ENCODE data around the gene APBA1. TPM values are rescaled to one million over a fixed set of nuclear protein-coding genes. Genes with fewer than 3 reads are reported as not detected.
"Not testable (repeated sequence)": the region's sequence is repeated elsewhere in the genome, so short reads cannot be mapped to it uniquely, and the experiment has no call there.

Gene APBA1
- total RNA-seq, 1 donor from 2014 or later = 7.1 TPM

- no peak for DNase-seq (ENCODE audit: low read depth in 2 of 2)
These were observed 260.0 kb downstream of the APBA1 start for GRCh38 chr9:69411931-69412740.

GRCh38 chr9:69411246-69411645 lies 260.9 kb downstream of the APBA1 start:
- DNase-seq (ENCODE audit: low read depth in 2 of 2) = no peak

GRCh38 chr9:69409936-69410335 lies 262.2 kb downstream of the APBA1 start:
- DNase-seq (ENCODE audit: low read depth in 2 of 2) = not testable (repeated sequence)

- no peak for DNase-seq (ENCODE audit: low read depth in 2 of 2)
These were observed 271.7 kb downstream of the APBA1 start for GRCh38 chr9:69400470-69400869.

GRCh38 chr9:69397384-69398214 lies 274.6 kb downstream of the APBA1 start:
- DNase-seq (ENCODE audit: low read depth in 2 of 2) = peak in 1 of 2 donors; percentile 32

- no peak for DNase-seq (ENCODE audit: low read depth in 2 of 2)
These were observed 275.4 kb downstream of the APBA1 start for GRCh38 chr9:69396759-69397158.

- no peak for DNase-seq (ENCODE audit: low read depth in 2 of 2)
These were observed 276.5 kb downstream of the APBA1 start for GRCh38 chr9:69395718-69396117.

GRCh38 chr9:69393425-69393824 lies 278.7 kb downstream of the APBA1 start:
- DNase-seq (ENCODE audit: low read depth in 2 of 2) = no peak

- DNase-seq (ENCODE audit: low read depth in 2 of 2) = no peak
These were observed 279.3 kb downstream of the APBA1 start for GRCh38 chr9:69392826-69393225.

- DNase-seq (ENCODE audit: low read depth in 2 of 2) = peak in 1 of 2 donors; percentile 70
These were observed 280.2 kb downstream of the APBA1 start for GRCh38 chr9:69391946-69392345.

GRCh38 chr9:69391487-69391886 lies 280.7 kb downstream of the APBA1 start:
- no peak for DNase-seq (ENCODE audit: low read depth in 2 of 2)

- no peak for DNase-seq (ENCODE audit: low read depth in 2 of 2)
These were observed 282.7 kb downstream of the APBA1 start for GRCh38 chr9:69389437-69389995.

GRCh38 chr9:69388596-69388995 lies 283.6 kb downstream of the APBA1 start:
- DNase-seq (ENCODE audit: low read depth in 2 of 2) = peak in 1 of 2 donors; percentile 80

- DNase-seq (ENCODE audit: low read depth in 2 of 2) = no peak
These were observed 285.5 kb downstream of the APBA1 start for GRCh38 chr9:69386651-69387050.

- peak; percentile 95 to 96 for DNase-seq (ENCODE audit: low read depth in 2 of 2)
These were observed 286.6 kb downstream of the APBA1 start for GRCh38 chr9:69385581-69386033.

GRCh38 chr9:69382135-69382534 lies 290.0 kb downstream of the APBA1 start:
- no peak for DNase-seq (ENCODE audit: low read depth in 2 of 2)

GRCh38 chr9:69380811-69381210 lies 291.4 kb downstream of the APBA1 start:
- DNase-seq (ENCODE audit: low read depth in 2 of 2) = no peak

- peak in 1 of 2 donors; percentile 50 for DNase-seq (ENCODE audit: low read depth in 2 of 2)
These were observed 291.9 kb downstream of the APBA1 start for GRCh38 chr9:69380301-69380700.

- peak; percentile 70 to 96 for DNase-seq (ENCODE audit: low read depth in 2 of 2)
These were observed 292.7 kb downstream of the APBA1 start for GRCh38 chr9:69379270-69379982.

GRCh38 chr9:69377981-69378380 lies 294.2 kb downstream of the APBA1 start:
- DNase-seq (ENCODE audit: low read depth in 2 of 2) = no peak

Measured in dermis microvascular lymphatic vessel endothelial cell (primary cell).